B cell (primary cell): Measurements from ENCODE around the gene WNK2. TPM values are rescaled to one million over a fixed set of nuclear protein-coding genes. Genes with fewer than 3 reads are reported as not detected.
"Not testable (repeated sequence)": the region's sequence is repeated elsewhere in the genome, so short reads cannot be mapped to it uniquely, and the experiment has no call there.

ENCODE experiments used
- ATAC-seq: fragments of 200-7000 bp; cut with Tn5 transposase; one replicate; pipeline ENCODE4 v1.10.0; 2021; ENCODE audit warnings: low read depth, mild to moderate bottlenecking, moderate number of reproducible peaks, moderate library complexity
- CTCF ChIA-PET: fragments of 350-600 bp; sonication (Branson Sonifier 250); formaldehyde crosslinking; loops from one replicate; lab custom pipeline; 2021; ENCODE audit warnings: antibody characterized with exemption, inconsistent platforms; lab: Charles Lee
- POLR2A ChIA-PET: fragments of 350-600 bp; sonication (Branson Sonifier 250); formaldehyde crosslinking; loops from one replicate; lab custom pipeline; 2021; ENCODE audit warnings: antibody characterized with exemption; lab: Charles Lee
- DNase-seq: peaks from one replicate; pipeline ENCODE4 v3.0.0; 2013
- H2AFZ ChIP-seq: 2 replicates; pipeline ENCODE4 v1.6.1; 2012; ENCODE audit warnings: mild to moderate bottlenecking, low read depth, low read length; ENCODE audit not compliant: insufficient read depth, poor library complexity, severe bottlenecking
- H3K27ac ChIP-seq, 2 donors: 1 replicate in 1 of 2; 2 replicates in 1 of 2; pipeline ENCODE4 v1.5.1; 2012 to 2013; ENCODE audit warnings: low read length in 2 of 2, mild to moderate bottlenecking in 2 of 2, moderate library complexity in 1 of 2
- H3K27me3 ChIP-seq, 4 experiments: fragments of 200-600 bp in 1 of 4; sonication (generic) in 1 of 4; replicated peaks in 1 of 4; 1 replicate in 2 of 4; 2 replicates in 2 of 4; pipeline versions ENCODE4 v1.6.1 to v1.7.0; 2013 to 2016; ENCODE audit warnings: low read length in 3 of 4, mild to moderate bottlenecking in 2 of 4, mixed read lengths in 1 of 4, moderate library complexity in 1 of 4; ENCODE audit not compliant: insufficient read depth in 4 of 4, control insufficient read depth in 3 of 4; ENCODE audit errors: control extremely low read depth in 1 of 4
- H3K36me3 ChIP-seq, 2 experiments: replicated peaks in 1 of 2; 1 replicate in 1 of 2; 2 replicates in 1 of 2; pipeline versions ENCODE4 v1.6.1 to v1.7.1; 2013; ENCODE audit warnings: low read length in 1 of 2; ENCODE audit not compliant: insufficient read depth in 2 of 2, control insufficient read depth in 1 of 2; ENCODE audit errors: control extremely low read depth in 1 of 2, extremely low read depth in 1 of 2
- H3K4me1 ChIP-seq, 2 donors: fragments of 200-600 bp in 1 of 2; sonication (generic) in 1 of 2; 1 replicate in 1 of 2; 2 replicates in 1 of 2; pipeline versions ENCODE4 v1.5.1 to v1.6.1; 2013 to 2017; ENCODE audit warnings: low read length in 2 of 2; ENCODE audit not compliant: control insufficient read depth in 2 of 2, insufficient read depth in 2 of 2
- H3K4me2 ChIP-seq: replicated peaks from 2 replicates; pipeline ENCODE3; 2012; ENCODE audit warnings: mild to moderate bottlenecking, low read depth, low read length; ENCODE audit not compliant: poor library complexity, severe bottlenecking
- H3K4me3 ChIP-seq, 5 experiments: fragments of 200-600 bp in 1 of 5; sonication (generic) in 1 of 5; 1 replicate in 3 of 5; 2 replicates in 2 of 5; pipeline versions ENCODE4 v1.5.1 to v1.7.0; 2011 to 2016; ENCODE audit warnings: low read length in 4 of 5, mild to moderate bottlenecking in 4 of 5, low read depth in 2 of 5, control low read depth in 1 of 5, moderate library complexity in 1 of 5; ENCODE audit not compliant: insufficient read depth in 1 of 5; ENCODE audit errors: control extremely low read depth in 1 of 5, extremely low read depth in 1 of 5
- H3K79me2 ChIP-seq: fragments of 200-600 bp; sonication (generic); one replicate; pipeline ENCODE4 v1.6.0; 2016; ENCODE audit warnings: low read length; ENCODE audit not compliant: control insufficient read depth, insufficient read depth
- H3K9ac ChIP-seq: fragments of 200-600 bp; sonication (generic); 2 replicates; pipeline ENCODE4 v1.6.1; 2017; ENCODE audit warnings: mild to moderate bottlenecking, low read length, moderate library complexity
- H3K9me3 ChIP-seq, 3 donors: one replicate each; pipeline versions ENCODE4 v1.6.1 to v1.7.1; 2013; ENCODE audit warnings: low read length in 2 of 3; ENCODE audit not compliant: control insufficient read depth in 2 of 3, insufficient read depth in 1 of 3; ENCODE audit errors: control extremely low read depth in 1 of 3
- H4K20me1 ChIP-seq: 2 replicates; pipeline ENCODE4 v1.6.0; 2012; ENCODE audit warnings: mild to moderate bottlenecking, low read length; ENCODE audit not compliant: insufficient read depth, control insufficient read depth, poor library complexity, severe bottlenecking
- H3K27ac Mint-ChIP-seq: one replicate; pipeline ENCODE4 v1.8.0; 2021; ENCODE audit warnings: mixed read lengths
- H3K27me3 Mint-ChIP-seq: one replicate; pipeline ENCODE4 v1.8.0; 2021; ENCODE audit warnings: mixed read lengths
- H3K4me1 Mint-ChIP-seq: one replicate; pipeline ENCODE4 v1.8.0; 2021; ENCODE audit warnings: mixed read lengths
- H3K4me3 Mint-ChIP-seq: one replicate; pipeline ENCODE4 v1.8.0; 2021; ENCODE audit warnings: mixed read lengths
- H3K9me3 Mint-ChIP-seq: one replicate; pipeline ENCODE4 v1.8.0; 2022; ENCODE audit warnings: mixed read lengths; ENCODE audit not compliant: insufficient read depth
- EZH2 ChIP-seq: IDR thresholded peaks from 2 replicates; pipeline ENCODE4 v1.6.1; 2012; ENCODE audit warnings: borderline replicate concordance, low read depth, mild to moderate bottlenecking, moderate library complexity, low read length; ENCODE audit not compliant: insufficient read depth, poor library complexity, severe bottlenecking
- WGBS: methylation state at CpG from one replicate; pipeline ENCODE4 v1.1.5; 2013; ENCODE audit warnings: missing lambda C conversion rate; ENCODE audit not compliant: insufficient coverage; 5-methylcytosine and 5-hydroxymethylcytosine counted together
- intact Hi-C: fragments of 100-400 bp; cut with micrococcal nuclease; formaldehyde crosslinking; loops from one replicate; pipeline ENCODE4 v1.10.0; 2022
- polyA plus RNA-seq: library from polyadenylated mRNA; depleted of rRNA; stranded (reverse); fragments of >200 nt; gene quantifications from 2 replicates; pipeline ENCODE4 v1.2.3, GENCODE V29; 2012
- total RNA-seq, 2 donors: library from RNA; stranded (reverse); fragments of 120-200 nt in 1 of 2; gene quantifications; 1 replicate in 1 of 2; 2 replicates in 1 of 2; pipeline versions ENCODE4 v1.2.3 to v1.2.4, GENCODE V29; 2013 to 2022
- TF ChIP-seq, protein P1 (sequence below): fragments of 200-600 bp; IDR thresholded peaks from one replicate; pipeline ENCODE4 v1.8.0; 2022; ENCODE audit warnings: antibody characterized with exemption, mild to moderate bottlenecking

Gene WNK2
- total and polyA plus RNA-seq, 2 donors (not counting 1 experiment from before 2014, with no cell fraction given), result 0.49 TPM; not detected in 1

DNA sequence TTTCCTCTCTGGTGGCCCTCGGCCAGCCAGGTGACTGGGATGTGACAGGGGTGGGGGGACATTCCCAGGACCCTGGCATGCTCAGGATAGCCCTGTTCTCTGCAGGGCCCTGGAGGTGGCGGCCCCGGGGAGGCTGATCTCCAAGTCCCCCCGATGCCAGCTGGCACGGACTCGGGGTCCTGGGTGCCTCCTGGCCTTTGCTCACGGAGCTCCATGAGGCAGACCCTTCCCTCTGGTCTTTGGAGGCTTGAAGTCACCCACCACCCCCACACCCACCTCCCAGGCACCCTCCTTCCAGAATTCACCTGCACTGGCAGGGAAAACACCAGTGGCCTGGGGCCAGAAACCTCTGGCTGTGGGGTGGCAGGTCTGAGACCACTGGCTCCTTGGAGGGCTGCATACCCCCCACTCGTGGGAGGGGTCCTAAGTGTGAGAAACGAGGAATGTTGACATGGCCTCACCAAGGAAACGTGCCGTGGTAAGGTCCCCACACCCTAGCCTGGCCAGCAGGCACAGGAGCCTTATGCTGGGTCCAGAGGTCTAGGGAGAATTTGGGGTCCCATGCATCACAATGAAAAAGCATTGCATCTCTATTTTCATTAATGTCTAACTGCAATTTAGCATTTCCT lies 136.8 kb downstream of the WNK2 start:
- ATAC-seq (no peak), DNase-seq (no peak)
- H3K27me3 ChIP-seq, result peaks cover 0 to 41% (median 11%) of the 10 kb centered on the region in 4 experiments

DNA sequence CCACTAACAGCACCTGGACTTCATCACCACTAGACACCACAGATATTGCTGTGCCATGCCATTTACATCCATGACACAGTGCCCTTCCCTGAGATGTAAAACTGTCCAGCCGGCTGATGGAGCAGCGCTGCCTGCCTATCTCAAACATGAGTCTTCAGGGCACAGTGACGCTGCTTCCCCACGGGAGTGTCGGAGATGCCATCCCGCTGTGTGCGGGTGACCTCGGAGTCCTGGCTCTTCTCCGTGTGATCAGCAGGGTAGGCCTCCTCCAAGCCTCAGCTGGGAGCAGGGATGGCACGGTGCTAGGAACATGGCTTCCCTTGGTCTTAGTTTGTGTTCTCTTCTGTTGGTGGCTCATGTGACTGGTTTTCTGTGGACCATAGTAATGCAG lies 137.3 kb downstream of the WNK2 start:
- TF ChIP-seq EZH2, result no peak
- TF ChIP-seq, protein P1, sequence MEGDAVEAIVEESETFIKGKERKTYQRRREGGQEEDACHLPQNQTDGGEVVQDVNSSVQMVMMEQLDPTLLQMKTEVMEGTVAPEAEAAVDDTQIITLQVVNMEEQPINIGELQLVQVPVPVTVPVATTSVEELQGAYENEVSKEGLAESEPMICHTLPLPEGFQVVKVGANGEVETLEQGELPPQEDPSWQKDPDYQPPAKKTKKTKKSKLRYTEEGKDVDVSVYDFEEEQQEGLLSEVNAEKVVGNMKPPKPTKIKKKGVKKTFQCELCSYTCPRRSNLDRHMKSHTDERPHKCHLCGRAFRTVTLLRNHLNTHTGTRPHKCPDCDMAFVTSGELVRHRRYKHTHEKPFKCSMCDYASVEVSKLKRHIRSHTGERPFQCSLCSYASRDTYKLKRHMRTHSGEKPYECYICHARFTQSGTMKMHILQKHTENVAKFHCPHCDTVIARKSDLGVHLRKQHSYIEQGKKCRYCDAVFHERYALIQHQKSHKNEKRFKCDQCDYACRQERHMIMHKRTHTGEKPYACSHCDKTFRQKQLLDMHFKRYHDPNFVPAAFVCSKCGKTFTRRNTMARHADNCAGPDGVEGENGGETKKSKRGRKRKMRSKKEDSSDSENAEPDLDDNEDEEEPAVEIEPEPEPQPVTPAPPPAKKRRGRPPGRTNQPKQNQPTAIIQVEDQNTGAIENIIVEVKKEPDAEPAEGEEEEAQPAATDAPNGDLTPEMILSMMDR, result no peak
- Mint-ChIP-seq H3K4me1 (no peaks in the 10 kb centered on the region), H3K27me3 (peaks cover 31% of the 10 kb centered on the region), H3K4me3 (no peak overlapping the region), H3K27ac (no peak overlapping the region), H3K9me3 (no peaks in the 10 kb centered on the region)
- ChIA-PET CTCF (no interaction called here), POLR2A (no interaction called here)
- ATAC-seq (no peak), DNase-seq (no peak)
- H3K9ac ChIP-seq, result no peak overlapping the region
- no peak overlapping the region for H2AFZ ChIP-seq
- H3K9me3 ChIP-seq, result peaks cover 0 to 5% (median 0%) of the 10 kb centered on the region in 3 donors
- H3K27ac ChIP-seq, result no peak overlapping the region
- H3K4me3 ChIP-seq, result no peak overlapping the region
- intact Hi-C loops, result no loop called here
- no peak overlapping the region for H3K4me2 ChIP-seq
- H3K27me3 ChIP-seq, result peaks cover 0 to 41% (median 8%) of the 10 kb centered on the region in 4 experiments
- H3K79me2 ChIP-seq, result no peaks in the 10 kb centered on the region
- 93% methylated on average over 9 of the region's 10 CpGs for WGBS
- no peaks in the 10 kb centered on the region for H3K4me1 ChIP-seq
- no peaks in the 10 kb centered on the region for H4K20me1 ChIP-seq
- H3K36me3 ChIP-seq, result no peaks in the 10 kb centered on the region

More for the DNA sequence above, 136.8 kb downstream of the WNK2 start:
- H3K27me3 Mint-ChIP-seq, result peaks cover 33% of the 10 kb centered on the region
- H3K36me3 ChIP-seq, result no peaks in the 10 kb centered on the region
- no peaks in the 10 kb centered on the region for H3K4me1 Mint-ChIP-seq
- no peaks in the 10 kb centered on the region for H3K4me1 ChIP-seq
- TF ChIP-seq, protein P1, result no peak
- no peak for TF ChIP-seq EZH2
- H3K4me2 ChIP-seq, result no peak overlapping the region
- H3K27ac Mint-ChIP-seq, result no peak overlapping the region
- 87% methylated on average over 11 of the region's 11 CpGs for WGBS
- no peak overlapping the region for H2AFZ ChIP-seq
- no peak overlapping the region for H3K4me3 Mint-ChIP-seq
- no peak overlapping the region for H3K27ac ChIP-seq
- H3K9ac ChIP-seq, result no peak overlapping the region
- ChIA-PET POLR2A (no interaction called here), CTCF (no interaction called here)
- no peaks in the 10 kb centered on the region for H4K20me1 ChIP-seq
- H3K9me3 ChIP-seq, result peaks cover 0 to 5% (median 0%) of the 10 kb centered on the region in 3 donors
- intact Hi-C loops, result no loop called here
- H3K4me3 ChIP-seq, result no peak overlapping the region
- no peaks in the 10 kb centered on the region for H3K9me3 Mint-ChIP-seq
- H3K79me2 ChIP-seq, result no peaks in the 10 kb centered on the region

DNA sequence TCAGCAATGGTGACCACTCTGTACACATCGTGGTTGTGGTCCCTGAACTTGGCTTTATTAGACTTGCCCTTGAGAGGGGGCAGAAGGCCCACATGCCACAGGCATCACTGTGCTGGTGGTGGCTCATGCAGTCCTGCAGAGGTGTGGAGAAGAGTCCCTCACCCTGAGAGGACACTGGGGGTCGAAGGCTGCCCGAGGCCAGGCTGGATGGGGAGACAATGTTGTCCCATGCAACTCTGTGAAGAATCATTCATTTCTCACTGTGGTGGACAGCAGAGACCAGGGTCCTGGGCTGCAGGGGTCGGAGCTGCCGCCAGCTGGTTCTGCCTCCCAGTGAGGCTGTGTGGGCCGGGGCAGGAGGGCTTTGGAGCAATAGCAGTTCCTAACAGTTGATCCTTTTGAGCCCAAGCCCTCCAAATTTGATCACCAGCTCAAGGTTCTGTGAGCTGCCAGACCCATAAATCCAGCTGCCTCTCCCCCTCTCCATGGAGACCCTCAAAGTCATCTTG lies 139.6 kb downstream of the WNK2 start:
- H3K27me3 ChIP-seq, result peaks cover 0 to 21% (median 4%) of the 10 kb centered on the region in 4 experiments
- H3K9ac ChIP-seq, H3K4me3 Mint-ChIP-seq, H3K36me3 ChIP-seq, intact Hi-C loops, POLR2A ChIA-PET, H3K9me3 ChIP-seq, H4K20me1 ChIP-seq, H3K79me2 ChIP-seq, H3K4me1 ChIP-seq, H3K9me3 Mint-ChIP-seq, DNase-seq, CTCF ChIA-PET, H3K27ac Mint-ChIP-seq, H2AFZ ChIP-seq, H3K4me3 ChIP-seq, H3K4me1 Mint-ChIP-seq, ATAC-seq, H3K4me2 ChIP-seq, H3K27ac ChIP-seq: not testable (repeated sequence)
- WGBS, result 90% methylated on average over 4 of the region's 6 CpGs
- H3K27me3 Mint-ChIP-seq, result peaks cover 30% of the 10 kb centered on the region
